Activated CD4-positive, alpha-beta T cell treated with anti-CD3 and anti-CD28 coated beads, Interleukin-2, amount 50 U/mL, for 24 hours (primary cell): ENCODE data around the gene OSTC.

Experiments used
- DNase-seq, 2 donors: peaks; one replicate each; pipeline ENCODE4 v3.0.0-alpha.2; 2020; ENCODE audit warnings: low read depth in 1 of 2, low spot score in 1 of 2

OSTC gene

GRCh38 chr4:108650212-108651013 lies at the start of gene OSTC:
TSS of gene OSTC (plus strand) at chr4:108650599. CDS start at chr4:108650656, 57 bp downstream.
- peak; percentile 86 to 87 for DNase-seq

DNA sequence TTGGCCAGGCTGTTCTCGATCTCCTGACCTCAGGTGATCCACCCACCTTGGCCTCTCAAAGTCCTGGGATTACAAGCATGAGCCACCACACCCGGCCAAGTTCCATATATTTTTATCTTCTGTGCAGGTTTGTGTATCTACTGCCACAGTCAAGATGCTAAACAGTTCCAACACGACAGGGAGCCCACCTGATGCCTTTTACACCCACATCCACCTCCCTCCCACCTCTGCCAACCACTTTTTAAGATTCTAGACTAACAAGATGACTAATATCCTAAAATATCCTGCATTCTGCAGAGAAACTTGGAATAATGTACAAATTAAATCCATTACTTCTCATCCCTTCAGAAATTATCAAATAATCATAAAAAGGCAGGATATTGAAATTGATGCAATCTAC lies 49.3 kb upstream of the OSTC start:
- no peak for DNase-seq

- no peak for DNase-seq
Observed at GRCh38 chr4:108601532-108601931, 48.9 kb upstream of the OSTC start.

- DNase-seq = no peak
Observed at GRCh38 chr4:108602163-108602562, 48.2 kb upstream of the OSTC start.

DNA sequence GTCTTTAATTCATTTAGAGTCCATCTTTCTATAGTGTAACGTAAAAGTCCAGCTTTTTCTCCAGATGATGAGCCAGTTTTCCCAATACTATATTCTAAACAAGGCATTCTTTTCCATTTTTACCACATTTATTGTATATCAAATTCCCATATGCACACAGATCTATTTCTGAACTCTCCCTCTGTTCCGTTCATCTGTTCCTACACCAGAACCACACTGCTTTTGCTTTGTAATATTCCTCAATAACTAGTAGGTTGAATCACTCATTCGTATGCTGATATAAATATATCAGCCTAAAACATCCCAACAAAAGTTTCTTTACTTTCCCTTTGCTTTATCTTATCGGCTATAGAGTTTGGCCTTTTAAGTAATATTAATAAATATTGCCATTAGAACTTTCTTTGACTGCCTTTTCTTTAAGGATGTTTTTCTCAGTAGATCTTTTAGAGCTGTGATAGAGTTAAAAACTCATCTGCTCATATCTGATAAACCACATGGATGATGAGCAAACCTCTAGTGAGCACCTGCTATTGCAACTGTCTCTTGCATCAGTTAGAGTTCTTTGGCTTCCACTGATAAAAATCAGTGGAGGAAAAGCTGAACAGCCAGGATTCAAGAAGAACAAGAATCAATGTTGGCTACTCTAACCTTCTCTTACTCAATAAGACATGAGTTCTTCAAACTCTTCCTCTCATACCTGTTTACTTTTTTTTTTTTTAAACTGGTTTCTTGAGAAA lies 43.2 kb upstream of the OSTC start:
- DNase-seq = no peak

GRCh38 chr4:108611365-108611764 lies 39.0 kb upstream of the OSTC start:
- no peak for DNase-seq

DNA sequence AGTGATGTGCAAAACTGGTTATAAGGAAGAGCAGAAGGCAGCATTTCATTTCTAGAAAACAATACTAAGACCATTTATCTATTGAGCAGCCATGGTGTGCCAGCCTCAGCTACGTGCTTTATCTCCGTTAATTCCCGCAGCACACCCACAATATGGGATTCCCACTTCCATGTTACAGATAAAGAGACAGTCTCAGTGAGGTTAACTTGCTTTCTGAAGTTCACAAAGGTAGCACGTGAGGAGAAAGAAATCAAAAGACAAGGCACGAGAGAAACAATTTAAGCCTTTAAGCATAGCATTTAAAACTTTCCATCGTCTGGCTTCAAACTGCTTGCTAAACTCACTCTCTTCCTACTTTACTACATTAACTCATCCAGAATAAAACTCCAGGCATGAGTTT lies 38.0 kb upstream of the OSTC start:
- DNase-seq = no peak

- DNase-seq = no peak
Observed at GRCh38 chr4:108619372-108620100, 30.9 kb upstream of the OSTC start.

- DNase-seq = peak; percentile 91 to 97
Observed at GRCh38 chr4:108620101-108620932, 30.1 kb upstream of the OSTC start, which contains the start of gene RPL34. TSS of gene RPL34 (plus strand) at chr4:108620576. CDS start at chr4:108621960, 1,384 bp downstream.

- no peak for DNase-seq
Observed at GRCh38 chr4:108620933-108621905, 29.2 kb upstream of the OSTC start.

- no peak for DNase-seq
Observed at GRCh38 chr4:108622022-108622421, 28.4 kb upstream of the OSTC start.

- DNase-seq = no peak
Observed at GRCh38 chr4:108622828-108623227, 27.6 kb upstream of the OSTC start.

- no peak for DNase-seq
Observed at GRCh38 chr4:108624263-108625056, 25.9 kb upstream of the OSTC start.

GRCh38 chr4:108626056-108626455 lies 24.3 kb upstream of the OSTC start:
- no peak for DNase-seq

DNA sequence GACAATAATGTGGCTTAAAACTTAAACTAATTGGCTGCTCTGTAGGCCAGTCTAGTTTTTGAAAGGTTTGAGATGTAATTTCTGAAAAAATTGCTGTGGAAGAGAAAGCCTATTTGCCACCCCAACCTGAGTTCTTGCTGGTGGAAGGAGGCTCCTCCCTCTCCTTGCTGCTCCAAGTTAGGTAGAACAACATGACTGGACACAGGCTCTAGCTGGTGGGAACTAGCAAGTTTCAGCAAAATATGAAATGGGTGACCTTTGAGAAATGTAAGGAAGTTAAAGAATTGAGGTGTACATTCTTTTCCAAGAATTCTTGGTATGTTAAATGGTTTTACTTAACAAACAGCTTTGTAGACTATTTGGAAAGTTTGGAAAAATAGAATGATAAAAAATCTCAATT lies 22.0 kb upstream of the OSTC start:
- DNase-seq = no peak

- DNase-seq = no peak
Observed at GRCh38 chr4:108635070-108635655, 15.2 kb upstream of the OSTC start.

GRCh38 chr4:108636246-108636645 lies 14.2 kb upstream of the OSTC start:
- no peak for DNase-seq

DNA sequence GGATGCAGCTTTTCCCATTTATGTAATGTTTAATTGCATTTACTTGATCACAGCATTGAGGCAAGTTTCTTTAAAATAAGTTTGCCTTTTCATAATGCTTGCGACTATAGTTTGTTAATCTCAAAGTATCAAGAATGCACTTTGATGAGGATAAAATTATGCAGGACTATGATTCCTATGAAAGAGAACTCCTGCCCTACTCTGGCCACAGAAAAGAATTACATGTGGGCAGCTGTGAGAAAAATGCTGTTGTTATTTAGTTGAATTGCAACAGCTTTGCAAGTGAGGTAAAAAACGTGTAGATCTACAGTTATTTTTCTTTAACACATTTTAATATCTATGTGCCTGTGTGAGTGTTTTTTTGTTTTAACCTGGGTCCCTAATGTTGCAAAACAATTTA lies 12.5 kb upstream of the OSTC start:
- DNase-seq = no peak
